NCI-H748 (cell line): ENCODE results near the gene UROC1.

Experiments
- DNase-seq: peaks from one replicate; lab custom pipeline; 2025; ENCODE audit not compliant: unreplicated experiment; lab: John Stamatoyannopoulos, UW

The UROC1 gene

GRCh38 chr3:126481808-126482502, 35.6 kb downstream of the UROC1 start:
- DNase-seq, result no peak

DNA sequence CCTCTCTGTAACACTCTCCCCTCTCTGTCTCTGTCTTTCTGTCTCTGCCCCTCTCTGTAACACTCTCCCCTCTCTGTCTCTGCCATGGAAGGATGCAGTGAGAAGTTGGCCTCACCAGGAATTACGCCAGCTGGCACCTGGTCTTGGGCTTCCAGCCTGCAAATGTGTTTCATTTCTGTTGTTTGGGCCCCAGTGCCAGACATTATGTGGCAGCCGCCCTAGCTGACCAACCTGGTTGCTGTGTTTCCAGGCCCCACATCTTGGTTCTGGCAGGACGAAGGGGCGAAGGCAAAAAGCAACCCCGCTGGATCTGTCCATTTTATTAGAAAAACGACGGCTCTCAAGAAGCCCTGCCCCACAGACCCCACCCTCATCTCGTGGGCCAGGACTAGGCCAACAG, 36.7 kb downstream of the UROC1 start:
- DNase-seq, result no peak

DNA sequence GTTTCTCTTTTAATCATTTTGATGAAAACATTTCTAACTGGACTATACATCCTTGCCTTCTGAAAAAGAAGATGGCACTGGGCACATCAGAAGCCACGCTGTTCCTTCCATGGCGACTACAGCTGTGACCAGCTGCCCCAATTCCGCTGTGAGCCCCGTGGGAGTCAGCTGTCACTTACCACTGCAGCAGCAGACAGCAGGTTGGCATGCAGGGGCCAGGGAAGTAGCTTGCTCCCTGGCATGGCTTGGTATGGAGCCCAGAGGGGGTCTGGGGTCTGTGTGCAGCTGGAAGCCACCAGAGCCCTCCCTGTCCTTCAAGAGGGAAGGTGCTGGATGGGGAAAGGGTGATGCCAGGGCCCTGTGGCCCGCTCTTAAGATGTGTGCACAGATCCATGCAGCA, 37.4 kb downstream of the UROC1 start:
- DNase-seq, result no peak

GRCh38 chr3:126479642-126480041, 37.9 kb downstream of the UROC1 start:
- no peak for DNase-seq

DNA sequence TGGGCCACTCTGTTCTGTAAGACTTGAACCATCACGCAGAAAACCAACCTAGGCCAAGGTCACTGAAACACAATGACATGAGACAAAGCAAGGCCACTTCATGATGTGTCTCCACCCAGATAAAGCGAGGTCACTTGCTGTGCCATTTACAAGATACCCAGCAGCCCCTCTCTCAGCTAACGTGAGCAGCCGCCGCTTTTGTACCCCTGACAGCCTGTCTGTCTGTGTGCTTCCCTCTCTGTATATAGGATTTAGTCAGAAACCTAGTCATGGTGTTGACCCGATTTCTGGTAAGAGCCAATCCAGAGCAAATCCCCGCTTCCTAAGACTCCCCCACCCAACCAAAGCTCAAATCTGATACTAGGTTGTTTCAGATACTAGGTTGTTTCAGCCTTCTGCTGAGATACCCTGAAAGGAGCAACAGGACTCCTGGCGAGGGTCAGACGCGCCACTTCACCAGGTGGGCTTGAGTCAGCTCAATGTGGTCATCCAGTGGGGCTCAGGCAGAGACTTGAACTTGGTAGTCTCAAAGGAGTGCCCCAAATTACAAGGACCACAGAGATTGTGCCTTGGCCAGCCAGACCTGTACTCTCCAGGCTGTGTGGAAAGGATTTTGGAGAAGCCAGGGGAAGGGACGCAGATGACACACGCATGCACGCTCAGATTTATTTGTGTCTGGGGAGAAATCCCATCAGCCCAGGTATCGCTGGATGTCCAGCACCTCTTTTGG, 38.8 kb downstream of the UROC1 start:
- no peak for DNase-seq

DNA sequence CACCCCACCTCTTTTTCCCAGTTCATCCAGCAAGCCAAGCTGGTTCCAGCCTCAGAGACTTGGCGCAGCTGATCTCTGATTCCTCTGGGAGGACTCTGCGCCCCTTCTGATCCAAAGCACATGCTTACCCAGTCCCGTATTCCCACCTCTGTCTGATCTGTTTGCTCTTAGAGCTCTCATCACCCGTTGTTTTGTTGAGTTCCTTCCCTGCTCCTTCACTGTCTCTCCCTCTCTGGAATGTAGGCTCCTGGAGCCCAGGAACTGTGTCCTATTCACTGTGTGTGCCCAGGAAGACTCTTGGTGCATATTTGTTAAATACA, 40.6 kb downstream of the UROC1 start:
- no peak for DNase-seq

GRCh38 chr3:126476166-126477060, 41.2 kb downstream of the UROC1 start:
- DNase-seq, result peak; percentile 69

DNA sequence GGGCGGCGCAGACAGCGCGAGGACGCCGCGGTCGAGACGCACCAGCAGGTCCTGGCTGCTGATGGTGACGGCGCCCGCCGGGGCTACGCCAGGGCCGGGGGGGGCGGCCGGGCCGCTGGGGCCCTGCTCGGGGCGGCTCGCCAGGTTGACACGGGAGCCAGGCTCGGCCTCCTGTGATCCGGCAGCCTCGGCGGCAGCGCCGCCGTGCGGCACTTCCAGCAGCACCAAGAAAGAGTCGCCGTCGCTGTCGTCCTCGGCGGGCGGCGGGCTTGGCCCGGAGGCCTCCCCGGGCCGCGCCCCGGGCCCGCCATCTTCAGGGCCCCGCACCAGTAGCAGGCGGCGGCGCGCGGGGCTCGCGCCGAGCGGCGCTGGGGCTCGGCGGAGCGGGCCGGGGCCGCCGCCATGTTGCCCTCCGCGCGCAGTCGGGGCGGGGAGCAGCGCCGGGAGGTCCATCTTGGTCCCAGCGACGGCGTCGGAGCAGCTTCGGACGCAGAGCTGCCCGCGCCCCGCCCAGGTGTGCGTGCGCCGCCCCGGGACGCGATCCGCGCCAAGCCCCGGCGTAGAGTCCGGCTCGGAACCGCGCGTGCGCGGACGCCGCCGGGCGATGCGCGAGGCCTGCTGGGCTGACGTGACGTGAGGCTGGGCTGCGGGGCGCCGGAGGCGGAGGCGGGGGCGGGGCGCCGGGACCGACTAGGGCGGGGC, 42.0 kb downstream of the UROC1 start, which contains the start of gene ZXDC:
TSS of gene ZXDC (minus strand) at position 479 of the 702 bp plus-strand sequence. CDS start at position 453, 26 bp downstream.
- DNase-seq, result peak; percentile 89

DNA sequence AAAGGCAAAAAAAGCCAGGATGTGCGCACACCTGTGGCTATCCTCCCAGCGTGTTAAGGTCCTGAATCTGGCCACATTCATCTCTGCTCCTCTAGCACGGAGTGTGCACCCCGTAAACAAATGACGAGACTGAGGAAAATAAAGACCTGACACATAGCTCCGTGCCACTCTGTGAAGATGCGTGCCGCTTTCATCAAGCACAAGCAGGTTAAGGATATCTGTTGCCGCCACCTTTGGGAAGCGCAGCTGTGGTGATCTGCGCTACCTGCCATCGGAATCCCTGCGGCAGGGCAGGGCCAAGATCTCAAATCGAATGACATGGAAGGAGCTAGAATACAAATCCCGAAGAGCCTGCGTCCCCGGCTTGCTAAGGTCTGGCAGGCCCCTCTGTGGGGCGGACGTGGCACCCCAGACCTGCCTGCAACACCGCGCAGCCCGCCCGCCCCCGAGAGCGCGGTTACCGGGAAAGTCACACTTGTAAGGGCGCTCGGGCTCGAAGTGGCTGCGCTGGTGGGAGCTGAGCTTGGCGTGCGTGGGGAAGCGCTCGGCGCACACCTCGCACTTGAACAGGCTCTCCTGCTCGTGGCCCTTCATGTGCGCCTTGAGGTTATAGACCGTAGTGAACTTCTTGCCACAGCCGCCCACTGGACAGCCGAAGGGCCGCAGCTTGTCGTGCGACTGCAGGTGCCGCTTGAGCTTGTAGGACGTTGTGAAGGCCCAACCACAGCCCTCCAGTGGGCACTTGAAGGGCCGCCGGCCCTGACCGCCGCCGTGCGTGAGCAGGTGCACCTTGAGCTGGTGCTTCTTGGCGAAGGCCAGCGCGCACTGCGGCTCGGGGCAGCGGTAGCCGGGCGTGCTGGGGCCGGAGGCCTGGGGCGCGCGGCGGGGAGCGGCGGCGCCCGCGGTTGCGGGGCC, 42.8 kb downstream of the UROC1 start:
- DNase-seq, result peak; percentile 46

DNA sequence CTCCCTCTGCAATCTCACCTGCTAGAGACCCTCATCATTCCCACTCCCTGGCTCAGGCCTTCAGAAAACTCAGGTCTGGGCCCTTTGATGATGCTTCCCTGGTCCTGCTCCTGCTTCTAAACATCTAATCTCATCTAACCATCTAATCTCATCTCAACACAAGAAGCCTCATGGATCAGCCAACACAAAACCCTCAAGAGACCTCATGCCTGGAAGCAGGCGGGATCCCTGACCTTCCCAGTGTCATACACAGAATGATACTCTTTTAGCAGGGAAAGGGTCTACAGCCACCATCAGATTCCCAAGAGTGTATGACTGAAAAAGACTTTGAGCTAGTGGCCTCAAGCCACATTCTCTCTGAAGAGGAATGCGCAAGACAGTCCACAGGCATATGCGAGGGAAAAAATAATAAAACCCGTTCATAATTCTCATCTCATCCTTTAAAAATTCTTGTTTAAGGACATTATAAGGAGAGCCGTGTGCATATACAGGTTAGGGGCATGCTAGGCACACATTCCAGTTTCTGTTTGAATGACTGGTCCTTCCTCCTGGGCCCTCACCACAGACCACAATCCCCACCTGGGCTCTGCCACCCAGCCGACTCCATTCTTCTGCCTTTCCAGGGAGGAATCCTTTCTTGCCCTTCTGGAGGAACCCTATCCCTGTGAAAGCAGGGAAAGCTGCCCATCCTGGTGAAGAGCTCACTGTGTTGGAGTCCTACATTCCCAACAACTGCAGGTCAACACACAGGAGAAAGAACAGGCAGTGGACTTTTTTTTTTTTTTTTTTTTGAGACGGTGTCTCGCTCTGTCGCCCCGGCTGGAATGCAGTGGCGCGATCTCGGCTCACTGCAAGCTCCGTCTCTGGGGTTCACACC, 44.0 kb downstream of the UROC1 start:
- DNase-seq, result no peak

DNA sequence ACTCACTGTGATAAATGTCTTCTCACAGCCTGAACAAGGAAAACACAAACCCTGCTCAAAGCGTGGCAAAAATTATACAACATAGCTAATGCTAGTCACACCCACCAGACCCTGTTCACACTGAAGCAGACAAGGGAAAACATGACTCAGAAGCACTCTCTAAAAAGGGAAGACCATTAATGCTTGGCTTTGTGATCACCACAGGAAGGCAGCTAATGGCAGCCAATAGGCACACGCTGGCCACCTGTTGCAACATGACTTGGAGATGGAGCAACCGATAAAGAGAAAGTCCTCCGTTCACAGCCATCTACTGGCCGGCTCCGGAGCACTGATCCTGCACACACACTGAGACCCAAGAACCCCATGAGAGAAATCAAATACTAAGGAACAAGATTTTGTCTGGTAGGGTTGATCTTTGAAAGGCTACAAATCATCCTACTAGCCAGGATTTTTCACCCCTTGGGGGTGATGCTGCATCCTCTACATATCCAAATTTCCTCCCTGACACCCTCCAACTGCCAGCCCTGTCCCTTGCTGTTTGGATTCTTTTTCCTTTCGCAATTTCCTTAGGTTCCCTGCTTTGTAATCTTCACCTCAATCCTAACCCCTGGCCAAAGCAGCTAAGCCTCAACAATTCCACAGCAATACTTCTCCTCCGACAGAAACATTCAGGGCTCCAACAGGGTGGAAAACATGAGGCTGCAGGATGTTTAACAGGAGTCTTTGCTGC, 45.1 kb downstream of the UROC1 start:
- DNase-seq, result peak; percentile 9

DNA sequence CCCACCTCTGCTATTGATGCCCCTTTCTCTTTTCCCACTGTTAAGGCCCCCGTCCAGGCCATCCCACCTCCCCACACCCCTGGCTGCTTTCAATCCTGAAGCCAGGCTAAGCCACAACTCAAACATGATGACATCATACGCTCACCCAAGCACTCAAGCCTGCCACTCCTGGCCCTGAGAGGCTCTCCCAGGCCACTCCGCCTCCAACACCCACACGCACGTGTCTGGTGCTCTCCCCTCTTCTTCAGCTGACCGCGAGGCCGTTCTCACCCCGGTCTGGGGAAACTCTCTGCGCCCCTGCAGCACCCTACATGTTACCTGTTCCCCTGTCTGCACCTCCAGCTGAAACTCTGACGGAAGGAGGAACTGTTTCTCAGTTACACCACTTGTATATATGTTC, 48.1 kb downstream of the UROC1 start:
- no peak for DNase-seq

- no peak for DNase-seq
Observed at GRCh38 chr3:126468028-126468891, 49.3 kb downstream of the UROC1 start.

DNA sequence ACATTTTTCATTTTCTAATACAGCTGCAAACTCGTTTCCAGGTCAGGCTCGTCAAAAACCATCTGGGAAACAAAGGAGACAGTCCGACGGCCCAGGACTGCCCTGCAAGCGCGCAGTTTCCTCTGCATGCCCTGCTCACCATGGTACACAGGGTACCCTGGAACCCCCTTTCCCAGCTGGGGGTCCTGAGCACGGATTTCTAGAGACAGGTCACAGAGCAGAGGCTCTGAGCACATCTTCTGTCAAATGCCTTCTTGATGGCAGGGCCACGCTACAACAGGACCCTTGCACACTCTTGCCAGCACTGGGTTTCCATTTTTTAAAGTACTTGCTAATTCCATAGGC, 50.0 kb downstream of the UROC1 start:
- DNase-seq, result no peak

DNA sequence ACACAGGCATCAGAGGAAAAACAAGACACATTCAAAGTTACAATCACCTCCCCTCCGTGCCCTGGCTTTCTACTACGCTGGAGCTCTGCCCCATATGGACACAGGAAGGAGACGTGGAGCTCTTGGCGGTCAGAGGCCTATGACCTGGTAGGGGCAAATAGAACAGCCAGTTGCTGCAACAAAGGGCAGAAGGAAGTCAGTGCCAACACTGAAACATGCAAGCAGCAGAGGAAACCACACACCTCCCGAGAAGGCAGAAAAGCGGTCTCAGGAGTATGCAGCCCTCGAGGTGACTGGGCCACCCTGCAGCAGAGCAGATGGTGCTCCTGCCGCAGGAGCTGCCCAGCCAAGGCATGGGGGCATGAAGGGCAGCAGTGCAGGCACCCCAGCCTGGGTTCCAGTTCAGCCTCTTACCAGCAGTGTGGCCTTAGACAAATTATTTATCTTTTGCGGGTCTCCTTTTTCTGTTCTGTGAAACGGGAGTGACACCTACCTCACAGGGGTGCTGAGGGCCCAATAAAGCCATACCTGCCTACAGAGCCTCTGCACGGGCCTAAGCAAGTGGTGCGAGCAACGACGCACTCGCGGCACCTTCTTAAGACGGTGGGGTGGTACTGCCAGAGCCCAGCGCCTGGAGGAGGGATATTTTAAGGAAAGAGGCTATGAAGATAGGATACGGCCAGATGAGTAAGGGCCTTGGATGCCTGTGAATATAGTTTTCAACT, 50.5 kb downstream of the UROC1 start:
- no peak for DNase-seq

DNA sequence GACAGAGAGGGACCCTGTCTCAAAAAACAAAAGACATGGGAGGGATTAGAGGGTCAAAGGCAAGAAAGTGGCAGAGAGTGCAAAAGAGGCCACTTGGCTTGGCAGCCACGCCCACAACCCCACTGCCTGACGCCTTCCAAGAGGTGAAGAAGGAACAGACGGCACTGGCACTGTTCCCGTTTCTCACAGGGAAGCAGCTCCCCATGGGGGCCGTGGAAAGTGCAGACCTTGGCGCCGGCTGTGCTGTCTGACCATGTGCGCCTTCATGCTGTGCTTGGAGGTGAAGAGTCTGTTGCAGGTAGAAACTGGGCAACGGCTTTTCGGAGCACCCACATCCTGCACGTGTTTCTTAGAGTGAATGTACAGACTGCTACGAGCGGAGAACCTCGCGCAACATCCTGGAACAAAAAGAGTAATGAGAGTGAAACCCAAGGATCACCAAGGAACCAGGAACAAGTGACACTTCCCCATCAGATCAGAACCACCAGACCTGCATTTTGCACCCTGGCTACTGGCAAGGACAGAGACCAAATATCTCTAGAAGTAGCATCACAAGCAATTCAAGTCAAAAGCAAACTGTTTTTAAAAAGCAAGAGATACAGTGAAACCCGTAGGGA, 51.5 kb downstream of the UROC1 start:
- DNase-seq, result no peak

GRCh38 chr3:126464997-126465396, 52.6 kb downstream of the UROC1 start:
- DNase-seq, result no peak
